H9 (cell line): Measurements from ENCODE around the gene SPRYD4. TPM values are rescaled to one million over a fixed set of nuclear protein-coding genes. Genes with fewer than 3 reads are reported as not detected.

Experiments
- DNase-seq: peaks from one replicate; pipeline ENCODE4 v3.0.0-alpha.2; 2017
- H2AFZ ChIP-seq: one replicate; pipeline ENCODE4 v1.6.1; 2013; ENCODE audit warnings: mild to moderate bottlenecking, low read length, control low read depth, moderate library complexity
- H2AK5ac ChIP-seq: 2 replicates; pipeline ENCODE4 v1.6.1; 2013; ENCODE audit warnings: low read length, control low read depth, mixed read lengths; ENCODE audit not compliant: insufficient read length
- H2BK120ac ChIP-seq: one replicate; pipeline ENCODE4 v1.6.1; 2013; ENCODE audit warnings: low read depth, mild to moderate bottlenecking, low read length, control low read depth, inconsistent platforms; ENCODE audit not compliant: poor library complexity, severe bottlenecking
- H2BK12ac ChIP-seq: 2 replicates; pipeline ENCODE4 v1.6.1; 2013; ENCODE audit warnings: low read length, control low read depth, mixed read lengths, low read depth; ENCODE audit not compliant: insufficient read length
- H2BK15ac ChIP-seq: 2 replicates; pipeline ENCODE4 v1.6.1; 2013; ENCODE audit warnings: low read depth, low read length, control low read depth
- H2BK20ac ChIP-seq: one replicate; pipeline ENCODE4 v1.6.1; 2013; ENCODE audit warnings: low read depth, mild to moderate bottlenecking, low read length, control low read depth, inconsistent platforms; ENCODE audit not compliant: poor library complexity, severe bottlenecking
- H2BK5ac ChIP-seq: 2 replicates; pipeline ENCODE4 v1.6.1; 2013; ENCODE audit warnings: low read length, control low read depth, mixed read lengths; ENCODE audit not compliant: insufficient read length
- H3K14ac ChIP-seq: 2 replicates; pipeline ENCODE4 v1.6.1; 2013; ENCODE audit warnings: low read length, control low read depth; ENCODE audit not compliant: insufficient read depth
- H3K18ac ChIP-seq: 2 replicates; pipeline ENCODE4 v1.6.1; 2013; ENCODE audit warnings: low read depth, mild to moderate bottlenecking, mixed read lengths, low read length, control low read depth; ENCODE audit not compliant: insufficient read length
- H3K23ac ChIP-seq: 2 replicates; pipeline ENCODE4 v1.6.1; 2013; ENCODE audit warnings: low read length, control low read depth, mixed read lengths, low read depth; ENCODE audit not compliant: insufficient read length
- H3K23me2 ChIP-seq: 2 replicates; pipeline ENCODE4 v1.6.1; 2013; ENCODE audit warnings: low read depth, mild to moderate bottlenecking, mixed read lengths, low read length, control low read depth; ENCODE audit not compliant: insufficient read length, poor library complexity, severe bottlenecking
- H3K27ac ChIP-seq: 2 replicates; pipeline ENCODE4 v1.5.1; 2013; ENCODE audit warnings: low read length, control low read depth, mixed read lengths, low read depth; ENCODE audit not compliant: insufficient read length
- H3K27me3 ChIP-seq: 2 replicates; pipeline ENCODE4 v1.6.1; 2013; ENCODE audit warnings: low read length, control low read depth, inconsistent platforms; ENCODE audit not compliant: insufficient read depth
- H3K4ac ChIP-seq: 2 replicates; pipeline ENCODE4 v1.6.1; 2013; ENCODE audit warnings: low read depth, mild to moderate bottlenecking, control low read depth, inconsistent platforms, low read length, moderate library complexity
- H3K4me1 ChIP-seq: 2 replicates; pipeline ENCODE4 v1.6.1; 2013; ENCODE audit warnings: low read length, control low read depth, inconsistent platforms; ENCODE audit not compliant: insufficient read depth
- H3K4me2 ChIP-seq: 2 replicates; pipeline ENCODE4 v1.6.1; 2013; ENCODE audit warnings: low read length, control low read depth, mixed read lengths; ENCODE audit not compliant: insufficient read length, insufficient read depth
- H3K56ac ChIP-seq: 2 replicates; pipeline ENCODE4 v1.6.1; 2013; ENCODE audit warnings: low read depth, mild to moderate bottlenecking, mixed read lengths, low read length, control low read depth; ENCODE audit not compliant: insufficient read length
- H3K79me1 ChIP-seq: 2 replicates; pipeline ENCODE4 v1.6.1; 2013; ENCODE audit warnings: low read depth, mild to moderate bottlenecking, moderate library complexity, low read length, control low read depth, inconsistent platforms; ENCODE audit not compliant: insufficient read depth, poor library complexity, severe bottlenecking
- H3K79me2 ChIP-seq: 2 replicates; pipeline ENCODE4 v1.6.1; 2013; ENCODE audit warnings: low read length, control low read depth, inconsistent platforms; ENCODE audit not compliant: insufficient read depth
- H3K9ac ChIP-seq: 2 replicates; pipeline ENCODE4 v1.6.1; 2013; ENCODE audit warnings: low read length, control low read depth, mixed read lengths; ENCODE audit not compliant: insufficient read length; ENCODE audit errors: extremely low read depth
- H3K9me3 ChIP-seq: one replicate; pipeline ENCODE4 v1.6.1; 2013; ENCODE audit warnings: low read depth, low read length, inconsistent platforms; ENCODE audit not compliant: control insufficient read depth
- H3T11ph ChIP-seq: one replicate; pipeline ENCODE4 v1.6.1; 2013; ENCODE audit warnings: mild to moderate bottlenecking, low read length, control low read depth, inconsistent platforms
- H4K20me1 ChIP-seq: one replicate; pipeline ENCODE4 v1.6.1; 2013; ENCODE audit not compliant: control insufficient read depth, insufficient read length, insufficient read depth
- H4K5ac ChIP-seq: 2 replicates; pipeline ENCODE4 v1.6.1; 2013; ENCODE audit warnings: low read depth, mild to moderate bottlenecking, mixed read lengths, low read length, control low read depth; ENCODE audit not compliant: insufficient read length
- H4K8ac ChIP-seq: replicated peaks from 2 replicates; pipeline ENCODE4 v1.6.1; 2013; ENCODE audit warnings: low read length, control low read depth, mixed read lengths, low read depth; ENCODE audit not compliant: insufficient read length
- H4K91ac ChIP-seq: 2 replicates; pipeline ENCODE4 v1.6.1; 2013; ENCODE audit warnings: low read depth, mild to moderate bottlenecking, moderate library complexity, mixed read lengths, low read length, control low read depth; ENCODE audit not compliant: insufficient read length
- H3K27ac Mint-ChIP-seq, 3 experiments: 2 replicates in 2 of 3; 3 replicates in 1 of 3; pipeline ENCODE4 v1.8.0; 2020 to 2021; ENCODE audit warnings: mixed read lengths in 3 of 3, mild to moderate bottlenecking in 1 of 3, moderate library complexity in 1 of 3
- H3K27me3 Mint-ChIP-seq: 2 replicates; pipeline ENCODE4 v1.8.0; 2021; ENCODE audit warnings: low read depth, mild to moderate bottlenecking, moderate library complexity, mixed read lengths
- H3K36me3 Mint-ChIP-seq, 3 experiments: 2 replicates in 2 of 3; 3 replicates in 1 of 3; pipeline ENCODE4 v1.8.0; 2020 to 2021; ENCODE audit warnings: low read depth in 3 of 3, mixed read lengths in 3 of 3; ENCODE audit not compliant: insufficient read depth in 1 of 3
- H3K4me1 Mint-ChIP-seq, 2 experiments: 2 replicates each; pipeline ENCODE4 v1.8.0; 2020; ENCODE audit warnings: mixed read lengths in 2 of 2
- H3K4me3 Mint-ChIP-seq, 2 experiments: 2 replicates in 1 of 2; 3 replicates in 1 of 2; pipeline ENCODE4 v1.8.0; 2020 to 2021; ENCODE audit warnings: mild to moderate bottlenecking in 2 of 2, mixed read lengths in 2 of 2, moderate library complexity in 1 of 2
- H3K9me3 Mint-ChIP-seq, 2 experiments: 2 replicates in 1 of 2; 3 replicates in 1 of 2; pipeline ENCODE4 v1.8.0; 2020; ENCODE audit warnings: mild to moderate bottlenecking in 2 of 2, mixed read lengths in 2 of 2, moderate library complexity in 1 of 2
- WGBS: extraction: QIAGEN DNeasy Blood & Tissue Kit; methylation state at CpG from one replicate; pipeline ENCODE4 v1.1.7; 2013; ENCODE audit warnings: missing lambda C conversion rate, low lambda C conversion rate, mixed read lengths; ENCODE audit not compliant: insufficient read length; ENCODE audit errors: extremely low coverage; 5-methylcytosine and 5-hydroxymethylcytosine counted together
- total RNA-seq: library from RNA; stranded (reverse); gene quantifications from 2 replicates; pipeline ENCODE4 v1.2.1, GENCODE V29; 2021
- TF ChIP-seq, protein P1 (sequence below): fragments of 200-600 bp; sonication (generic); conservative IDR thresholded peaks from 3 replicates; pipeline ENCODE4 v1.8.0; 2021; ENCODE audit warnings: antibody characterized with exemption, mild to moderate bottlenecking

The SPRYD4 gene
- total RNA-seq, 1 experiment from 2014 or later: 4.9 TPM

DNA sequence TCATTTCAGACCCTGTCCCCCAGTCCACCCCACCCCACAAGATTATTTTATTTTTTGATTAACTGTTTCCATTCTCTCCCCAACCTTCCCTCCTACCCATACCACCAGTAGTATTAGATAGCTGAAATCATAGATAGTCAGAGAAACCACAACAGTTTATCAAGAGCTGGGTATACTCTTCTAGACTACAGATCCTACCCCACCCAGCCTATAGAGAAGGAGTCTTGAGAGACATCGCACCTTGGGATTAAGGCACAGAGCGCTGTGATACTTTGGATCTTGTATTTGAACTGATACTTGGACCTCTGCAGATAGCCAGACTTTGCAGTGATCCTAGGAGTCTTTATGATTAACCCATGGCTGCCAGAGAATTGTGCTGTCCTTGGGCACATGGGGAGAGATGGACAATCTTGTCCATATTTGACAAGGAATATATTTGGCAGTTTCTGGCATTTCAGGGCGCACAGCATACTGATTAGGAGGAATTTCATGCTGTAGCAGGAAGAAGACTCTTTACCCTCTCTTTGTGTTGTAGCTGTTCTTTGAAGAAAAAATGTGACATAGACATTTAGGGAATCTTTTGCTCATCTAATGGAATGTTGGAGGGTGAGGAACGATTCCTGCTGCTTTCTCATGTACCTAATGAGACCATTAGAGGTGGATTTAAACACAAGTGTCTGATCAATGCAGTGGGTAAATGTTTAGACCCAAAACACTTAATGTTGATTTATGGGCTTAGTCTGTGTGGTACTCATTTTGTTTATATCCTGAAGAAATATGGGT lies 54.2 kb downstream of the SPRYD4 start:
- Histone ChIP-seq H3K9me3 (no peaks in the 10 kb centered on the region), H2AFZ (no peak overlapping the region), H2BK5ac (no peak overlapping the region), H3K79me2 (no peaks in the 10 kb centered on the region; the same call in 1 of the 2 replicates), H3K27ac (peak overlapping the region; percentile 66), H3K4ac (no peak overlapping the region), H4K5ac (no peak overlapping the region), H4K20me1 (no peaks in the 10 kb centered on the region), H3T11ph (no peak overlapping the region), H4K91ac (no peak overlapping the region), H3K23me2 (peaks cover 5% of the 10 kb centered on the region), H2BK15ac (no peak overlapping the region), H3K9ac (peak overlapping the region; percentile 74), H3K4me1 (no peaks in the 10 kb centered on the region; the same call in 1 of the 2 replicates), H3K14ac (no peak overlapping the region), H2AK5ac (no peak overlapping the region), H2BK12ac (no peak overlapping the region), H3K4me2 (peak overlapping the region; percentile 91), H3K23ac (no peak overlapping the region), H3K56ac (no peak overlapping the region), H3K27me3 (no peaks in the 10 kb centered on the region), H4K8ac (no peak overlapping the region), H2BK20ac (no peak overlapping the region), H3K79me1 (peaks cover 3% of the 10 kb centered on the region), H3K18ac (no peak overlapping the region), H2BK120ac (no peak overlapping the region)
- TF ChIP-seq, protein P1, sequence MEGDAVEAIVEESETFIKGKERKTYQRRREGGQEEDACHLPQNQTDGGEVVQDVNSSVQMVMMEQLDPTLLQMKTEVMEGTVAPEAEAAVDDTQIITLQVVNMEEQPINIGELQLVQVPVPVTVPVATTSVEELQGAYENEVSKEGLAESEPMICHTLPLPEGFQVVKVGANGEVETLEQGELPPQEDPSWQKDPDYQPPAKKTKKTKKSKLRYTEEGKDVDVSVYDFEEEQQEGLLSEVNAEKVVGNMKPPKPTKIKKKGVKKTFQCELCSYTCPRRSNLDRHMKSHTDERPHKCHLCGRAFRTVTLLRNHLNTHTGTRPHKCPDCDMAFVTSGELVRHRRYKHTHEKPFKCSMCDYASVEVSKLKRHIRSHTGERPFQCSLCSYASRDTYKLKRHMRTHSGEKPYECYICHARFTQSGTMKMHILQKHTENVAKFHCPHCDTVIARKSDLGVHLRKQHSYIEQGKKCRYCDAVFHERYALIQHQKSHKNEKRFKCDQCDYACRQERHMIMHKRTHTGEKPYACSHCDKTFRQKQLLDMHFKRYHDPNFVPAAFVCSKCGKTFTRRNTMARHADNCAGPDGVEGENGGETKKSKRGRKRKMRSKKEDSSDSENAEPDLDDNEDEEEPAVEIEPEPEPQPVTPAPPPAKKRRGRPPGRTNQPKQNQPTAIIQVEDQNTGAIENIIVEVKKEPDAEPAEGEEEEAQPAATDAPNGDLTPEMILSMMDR: no peak
- Mint-ChIP-seq H3K36me3 (no peaks in the 10 kb centered on the region), H3K4me1 (peaks cover 30 to 35% of the 10 kb centered on the region in 2 experiments), H3K27ac (peak overlapping the region; percentile 13 to 93 (median 75); a peak in 4 of 7 replicates), H3K4me3 (peak overlapping the region; percentile 81 to 87), H3K27me3 (no peaks in the 10 kb centered on the region), H3K9me3 (no peaks in the 10 kb centered on the region)
- DNase-seq: no peak
- WGBS: no CpG with 5 or more reads among the region's 4 CpGs
